Hematopoietic multipotent progenitor cell treated with erythropoietin and hydrocortisone succinate and interleukin-3 and kit ligand, for 15 days (in vitro differentiated cells): Measurements from ENCODE around the gene ATP4B.

Experiments used
- DNase-seq: peaks from one replicate; pipeline ENCODE4 v3.0.0-alpha.2; 2015; ENCODE audit warnings: low spot score

ATP4B gene

GRCh38 chr13:113641426-113641825 lies 16.6 kb downstream of the ATP4B start:
- no peak for DNase-seq

DNA sequence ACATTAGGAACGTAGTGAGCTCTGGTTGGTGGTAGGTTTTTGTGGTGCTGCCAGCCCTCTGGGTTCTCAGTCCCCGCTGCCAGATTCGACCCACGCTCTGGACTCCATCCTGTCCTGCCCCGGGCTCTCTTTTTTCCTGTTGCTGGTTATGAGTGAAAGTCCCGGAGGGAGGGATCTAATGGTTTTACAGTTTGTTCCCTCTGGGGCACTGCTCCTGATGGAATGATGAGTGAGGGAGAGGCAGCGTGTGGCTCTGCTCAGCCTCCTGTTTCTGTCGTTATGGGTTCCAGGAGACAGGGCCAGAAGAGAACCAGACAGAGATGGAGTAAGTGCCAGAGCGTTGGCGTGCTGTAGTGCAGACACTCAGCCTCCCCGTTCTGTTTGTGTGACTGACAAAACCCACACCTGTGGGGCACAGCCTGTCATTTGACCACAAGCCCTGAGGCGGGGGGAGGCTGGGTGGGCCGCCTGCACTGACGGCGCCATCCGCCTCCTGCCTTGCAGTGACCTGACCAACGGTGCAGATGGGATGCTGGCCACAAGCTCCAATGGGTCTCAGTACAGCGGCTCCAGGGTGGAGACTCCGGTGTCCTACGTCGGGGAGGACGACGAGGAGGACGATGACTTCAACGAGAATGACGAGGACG lies 18.3 kb downstream of the ATP4B start:
- no peak for DNase-seq

DNA sequence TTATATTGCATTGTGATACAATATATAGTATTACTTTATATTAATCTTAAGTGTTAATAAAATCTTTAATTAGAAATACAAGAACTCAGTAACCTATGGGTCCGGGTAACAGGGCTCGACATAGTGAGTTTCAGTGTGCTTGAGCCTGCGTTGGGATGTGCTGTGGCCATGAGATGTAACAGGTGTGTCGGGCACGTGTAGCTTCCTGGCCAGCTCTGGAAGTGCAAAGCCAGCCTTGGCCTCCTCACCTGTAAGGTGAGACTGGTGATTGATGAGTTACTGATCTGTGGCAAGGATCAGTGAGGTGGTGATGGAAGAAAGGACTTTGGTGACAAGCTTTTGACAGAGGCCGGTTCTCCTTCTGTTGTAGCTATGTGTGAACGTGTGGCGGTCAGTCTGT lies 19.2 kb downstream of the ATP4B start:
- no peak for DNase-seq

- DNase-seq = no peak
Measured at GRCh38 chr13:113638173-113638746, 19.7 kb downstream of the ATP4B start.

GRCh38 chr13:113637262-113638160 lies 20.5 kb downstream of the ATP4B start:
- DNase-seq = no peak

- DNase-seq = no peak
Measured at GRCh38 chr13:113636266-113636963, 21.6 kb downstream of the ATP4B start.

GRCh38 chr13:113635709-113636108 lies 22.3 kb downstream of the ATP4B start:
- no peak for DNase-seq

DNA sequence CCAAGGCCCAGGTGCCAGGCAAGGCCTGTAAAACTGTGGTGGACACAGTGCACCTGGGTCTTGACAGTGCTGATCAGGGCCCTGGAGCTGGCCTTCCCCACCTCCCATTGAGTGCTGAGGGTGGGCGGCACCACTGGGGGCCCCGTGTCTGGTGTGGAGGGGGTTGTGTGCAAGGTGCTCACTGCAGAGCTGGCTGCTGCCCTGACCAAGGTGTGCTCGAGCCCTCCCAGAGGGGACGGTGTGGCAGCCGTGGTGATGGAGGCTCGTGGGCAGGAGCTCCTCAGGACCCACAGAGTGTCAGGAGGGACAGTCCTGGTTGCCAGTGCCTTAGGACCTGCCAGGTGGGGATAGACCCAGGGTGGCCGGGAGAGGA lies 23.0 kb downstream of the ATP4B start:
- DNase-seq = no peak

GRCh38 chr13:113634279-113635047 lies 23.5 kb downstream of the ATP4B start:
- DNase-seq = no peak

- no peak for DNase-seq
Measured at GRCh38 chr13:113633485-113633873, 24.5 kb downstream of the ATP4B start.

DNA sequence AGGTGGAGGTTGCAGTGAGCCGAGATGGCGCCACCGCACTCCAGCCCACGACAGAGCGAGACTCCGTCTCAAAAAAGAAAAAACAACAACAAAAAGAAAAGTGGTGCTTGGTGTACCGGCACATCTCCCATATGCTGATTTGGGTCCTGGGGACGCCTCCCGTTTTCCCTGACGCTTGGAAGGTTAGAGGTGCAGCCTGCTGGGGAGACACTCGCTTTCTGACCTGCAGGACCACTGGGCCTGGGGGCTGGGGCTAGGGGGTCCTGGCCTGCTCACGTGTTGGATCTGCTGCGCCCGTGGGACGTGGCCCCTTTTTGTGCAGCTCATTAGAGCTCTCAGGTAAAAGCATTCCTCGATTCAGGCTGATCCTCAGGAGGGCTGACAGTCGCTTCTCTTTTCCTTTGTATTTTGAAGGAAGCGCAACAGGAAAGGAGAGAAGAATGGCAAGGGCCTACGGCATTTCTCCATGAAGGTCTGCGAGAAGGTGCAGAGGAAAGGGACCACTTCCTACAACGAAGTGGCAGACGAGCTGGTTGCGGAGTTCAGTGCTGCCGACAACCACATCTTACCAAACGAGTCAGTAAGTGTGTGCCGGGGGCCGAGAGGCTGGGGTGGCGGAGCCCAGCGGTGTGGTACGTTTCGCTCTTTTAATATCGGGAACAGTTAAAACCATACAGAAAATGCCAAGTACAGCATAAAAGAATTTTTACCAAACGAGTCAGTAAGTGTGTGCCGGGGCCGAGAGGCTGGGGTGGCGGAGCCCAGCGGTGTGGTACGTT lies 25.1 kb downstream of the ATP4B start:
- no peak for DNase-seq

DNA sequence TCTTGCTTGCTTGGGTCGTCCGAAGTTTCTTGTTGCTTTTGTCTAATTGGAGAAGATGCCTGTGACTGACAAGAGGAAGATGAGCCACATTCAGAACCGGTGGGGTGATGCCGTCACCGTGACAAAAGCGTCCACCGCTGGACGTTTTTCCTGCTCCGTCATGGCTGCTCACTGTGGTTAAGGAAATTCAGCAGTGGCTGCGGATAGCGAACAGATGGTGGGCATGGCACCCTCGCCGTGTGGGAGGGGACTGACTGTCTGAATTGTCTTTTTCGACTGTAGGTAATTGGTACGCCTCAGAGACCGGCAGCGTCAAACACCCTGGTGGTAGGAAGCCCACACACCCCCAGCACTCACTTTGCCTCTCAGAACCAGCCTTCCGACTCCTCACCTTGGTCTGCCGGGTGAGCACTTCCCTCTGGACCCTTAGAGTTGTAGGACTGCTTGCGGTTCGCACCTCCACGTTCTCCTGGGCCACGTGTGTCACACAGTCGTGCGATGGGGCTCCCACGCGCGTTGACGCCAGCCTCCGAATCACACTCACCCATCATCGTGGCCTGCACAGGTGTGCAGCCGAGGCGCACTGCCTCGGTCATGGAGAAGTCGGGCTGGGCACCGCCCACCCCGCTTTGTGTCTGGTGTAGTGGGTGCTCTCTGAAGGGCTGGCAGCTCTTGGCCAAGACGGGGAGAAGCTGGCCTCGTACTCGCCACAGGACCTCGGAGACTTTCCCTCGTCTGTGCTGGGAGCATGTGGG lies 26.5 kb downstream of the ATP4B start:
- no peak for DNase-seq

DNA sequence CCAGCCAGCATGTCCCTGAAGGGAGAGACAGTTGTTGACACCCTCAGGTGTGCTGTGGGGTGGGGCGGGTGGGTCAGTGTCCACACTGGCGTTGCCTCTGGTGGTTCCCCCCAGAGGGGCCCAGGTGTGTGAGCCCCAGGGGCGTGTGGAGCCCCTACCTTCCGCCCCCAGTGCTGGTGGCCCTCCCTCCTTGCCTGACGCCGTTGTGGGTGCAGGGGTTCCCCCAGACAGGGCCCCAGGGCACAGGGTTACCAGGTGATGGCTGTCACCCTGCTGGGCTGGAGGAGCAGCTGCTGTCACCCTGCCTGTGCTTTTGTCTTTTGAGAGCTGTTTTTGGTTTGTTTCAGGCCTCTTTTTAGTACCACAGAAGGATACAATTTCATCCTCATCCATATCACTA lies 27.2 kb downstream of the ATP4B start:
- no peak for DNase-seq

DNA sequence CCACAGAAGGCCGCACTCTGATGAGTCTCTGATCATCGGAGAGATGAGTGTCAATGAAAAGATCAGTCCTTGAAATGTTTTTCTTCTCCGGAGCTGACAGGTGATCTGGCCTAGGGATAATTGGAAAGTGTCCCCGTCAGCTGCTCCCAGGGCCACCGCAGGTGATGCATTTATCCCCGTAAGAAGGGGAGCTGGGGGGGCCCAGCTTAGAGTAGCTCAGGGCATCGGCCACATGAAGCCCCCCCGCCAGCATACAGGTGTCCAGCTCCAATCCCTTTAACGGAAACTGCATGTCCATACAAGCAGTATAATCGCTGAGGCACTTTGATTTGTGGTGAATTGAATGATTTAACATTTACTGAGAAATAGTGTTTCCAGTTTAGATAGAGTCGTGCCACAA lies 27.7 kb downstream of the ATP4B start:
- DNase-seq = no peak

GRCh38 chr13:113629866-113630265 lies 28.1 kb downstream of the ATP4B start:
- DNase-seq = no peak

DNA sequence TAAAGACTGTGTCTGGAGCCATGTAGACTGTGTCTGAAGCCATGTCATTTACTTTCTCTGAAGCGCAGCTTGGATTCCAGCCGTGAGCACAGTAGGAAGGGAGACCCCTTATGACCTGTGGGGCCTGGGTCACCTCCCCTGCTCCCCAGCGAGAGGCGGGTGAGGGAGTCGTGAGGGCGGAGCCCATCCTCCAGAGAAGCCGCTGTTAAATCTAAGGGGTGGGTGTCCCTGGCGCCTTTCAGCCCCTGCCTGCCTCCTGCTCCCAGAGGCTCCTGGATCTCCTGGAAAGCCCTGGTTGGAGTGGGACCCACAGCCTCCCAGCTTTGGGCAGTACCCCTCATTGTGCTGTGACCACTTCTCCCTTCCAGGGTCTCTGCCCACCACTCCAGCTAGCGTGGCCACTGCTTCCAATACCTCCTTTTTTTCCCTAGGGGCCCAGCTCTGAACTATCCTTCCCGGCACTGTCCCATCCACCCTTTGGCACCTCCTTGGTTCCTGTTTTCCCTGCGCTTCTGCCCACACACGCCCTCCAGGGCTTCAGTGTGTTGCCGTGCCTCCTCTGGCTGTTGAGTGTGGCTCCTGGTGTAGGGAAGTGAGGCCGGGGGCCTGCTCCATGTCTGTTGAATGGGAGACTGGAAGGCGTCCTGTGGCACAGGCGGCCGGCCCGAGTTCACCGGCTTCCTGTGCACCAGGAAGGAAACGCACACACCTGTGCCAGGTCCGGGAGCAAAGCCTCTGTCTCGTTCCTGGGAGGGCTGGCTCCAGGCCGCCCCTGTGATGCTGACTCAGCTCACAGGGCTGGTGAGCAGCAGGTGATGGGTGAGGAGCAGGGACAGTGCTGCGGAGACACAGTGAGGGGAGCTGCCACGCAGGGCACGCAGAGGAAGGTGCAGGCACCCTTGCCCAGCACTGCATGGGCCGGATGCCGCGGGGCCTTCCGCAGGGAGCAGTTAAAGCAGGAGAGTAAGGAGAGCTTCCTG lies 29.4 kb downstream of the ATP4B start:
- DNase-seq = no peak

GRCh38 chr13:113627136-113627535 lies 30.9 kb downstream of the ATP4B start:
- DNase-seq = no peak

DNA sequence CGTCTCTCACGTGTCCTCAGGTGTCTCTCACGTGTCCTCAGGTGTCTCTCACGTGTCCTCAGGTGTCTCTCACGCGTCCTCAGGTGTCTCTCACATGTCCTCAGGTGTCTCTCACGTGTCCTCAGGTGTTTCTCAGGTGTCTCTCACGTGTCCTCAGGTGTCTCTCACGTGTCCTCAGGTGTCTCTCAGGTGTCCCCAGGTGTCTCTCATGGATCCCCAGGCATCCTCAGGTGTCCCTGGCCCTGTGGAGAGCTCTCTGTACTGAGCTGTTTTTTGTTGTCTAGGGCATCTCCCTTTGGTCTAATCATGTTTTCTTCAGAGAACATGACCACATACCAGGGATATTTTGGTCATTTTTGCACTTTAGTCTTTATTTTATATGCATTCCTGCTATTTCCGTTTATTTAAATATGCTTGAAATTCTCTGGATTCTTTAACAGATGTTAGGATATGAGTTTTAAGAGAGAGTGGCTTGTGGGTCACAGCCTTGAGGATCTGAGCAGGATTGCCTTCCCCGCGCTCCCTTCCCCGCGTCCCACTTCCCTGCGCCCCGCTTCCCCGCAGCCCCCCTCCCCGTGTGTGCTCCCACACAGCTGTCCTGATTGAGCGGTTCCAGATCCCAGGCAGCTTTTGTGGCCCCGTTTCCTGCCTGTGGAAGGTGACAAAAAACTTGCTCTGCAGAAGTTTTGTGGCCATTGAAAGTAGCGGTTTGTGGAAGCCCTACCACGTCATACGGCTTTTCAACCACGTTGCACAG lies 31.9 kb downstream of the ATP4B start:
- DNase-seq = no peak
